ENCODE measurements around the gene VWA1.
"Not testable (repeated sequence)": the region's sequence is repeated elsewhere in the genome, so short reads cannot be mapped to it uniquely, and the experiment has no call there.

Gene VWA1

DNA sequence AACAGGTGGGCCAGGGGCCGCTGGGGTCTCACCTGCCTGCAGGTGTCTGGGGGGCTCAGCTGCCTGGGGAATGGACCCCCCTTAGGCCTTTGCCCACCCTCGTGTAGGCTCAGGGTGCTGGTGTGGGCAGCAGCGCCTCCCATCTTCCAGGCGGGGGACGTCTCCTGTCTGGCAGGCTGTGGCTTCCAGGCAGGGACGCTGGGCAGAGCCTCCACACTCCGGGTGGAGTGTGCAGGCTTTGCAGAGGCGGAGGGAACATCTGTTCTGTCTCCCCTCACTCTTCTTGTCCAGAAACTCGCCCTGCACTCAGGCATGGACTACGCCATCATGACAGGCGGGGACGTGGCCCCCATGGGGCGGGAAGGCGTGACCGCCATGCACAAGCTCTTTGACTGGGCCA is 20.4 kb downstream of the VWA1 start:
- not testable (repeated sequence) for DNase-seq (ENCODE audit: low spot score)

DNA sequence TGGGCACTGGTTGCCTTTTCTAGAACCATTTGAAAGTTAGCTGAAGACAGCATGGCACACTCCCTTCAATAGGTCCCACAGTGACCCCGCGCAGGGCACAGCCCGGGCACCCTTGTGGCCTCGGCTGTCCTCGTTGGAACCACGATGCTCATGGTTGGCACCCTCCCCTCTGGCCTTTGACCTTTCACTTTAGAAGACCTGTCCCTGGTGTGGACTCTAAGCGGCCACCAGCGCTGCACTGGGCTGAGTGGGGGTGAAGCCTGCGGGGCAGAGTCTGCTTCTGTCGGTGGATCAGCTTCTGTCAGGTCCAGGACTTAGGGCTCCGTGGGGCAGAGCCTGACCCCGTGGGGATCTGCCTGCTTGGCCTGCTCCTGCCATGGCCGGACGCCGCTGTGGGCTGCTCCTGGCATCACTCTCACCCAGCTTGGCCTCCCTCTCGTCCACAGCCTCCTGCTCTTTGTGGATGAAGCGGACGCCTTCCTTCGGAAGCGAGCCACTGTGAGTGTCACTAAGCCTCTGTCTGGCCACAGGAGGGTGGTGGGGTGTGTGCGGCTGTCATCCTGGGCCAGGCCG is 21.3 kb downstream of the VWA1 start:
- not testable (repeated sequence) for DNase-seq (ENCODE audit: low spot score)

DNA sequence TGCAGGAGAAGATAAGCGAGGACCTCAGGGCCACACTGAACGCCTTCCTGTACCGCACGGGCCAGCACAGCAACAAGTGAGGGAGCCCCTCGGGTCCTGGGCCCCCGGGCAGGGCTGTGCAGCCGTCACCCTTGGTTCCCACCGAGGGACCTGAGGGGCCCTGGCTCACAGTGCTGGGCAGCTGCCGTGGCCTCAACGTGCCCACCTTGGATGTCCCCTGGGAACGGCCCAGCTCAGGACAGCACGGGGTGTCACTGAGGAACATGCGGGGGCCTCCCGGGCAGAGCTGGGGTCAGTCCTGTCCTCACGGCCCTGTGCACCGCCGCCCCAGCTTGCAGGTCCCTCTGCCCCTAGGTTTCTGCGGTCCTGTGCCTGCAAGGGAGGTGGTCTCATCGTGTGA is 23.7 kb downstream of the VWA1 start:
- DNase-seq (ENCODE audit: low spot score): not testable (repeated sequence)

DNA sequence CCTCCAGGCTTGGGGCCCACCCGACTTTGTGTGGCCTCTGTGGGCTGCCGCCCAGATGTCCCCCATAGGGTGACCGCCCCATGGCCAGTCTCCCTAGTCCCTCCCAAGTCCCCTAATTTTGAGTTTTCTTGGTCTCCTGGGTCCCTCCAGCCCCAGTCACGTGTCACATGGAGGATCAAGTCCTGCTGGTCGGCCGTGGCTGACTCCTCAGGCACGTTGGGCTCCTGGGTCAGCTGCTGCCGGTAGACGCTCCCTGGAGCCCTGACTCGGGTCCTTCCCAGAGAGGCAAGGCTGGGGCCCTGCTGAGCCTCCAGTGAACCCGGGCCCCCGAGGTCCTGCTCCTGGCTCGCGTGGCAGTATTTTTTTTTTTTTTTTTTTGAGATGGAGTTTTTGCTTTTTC is 24.2 kb downstream of the VWA1 start:
- DNase-seq (ENCODE audit: low spot score): not testable (repeated sequence)

DNA sequence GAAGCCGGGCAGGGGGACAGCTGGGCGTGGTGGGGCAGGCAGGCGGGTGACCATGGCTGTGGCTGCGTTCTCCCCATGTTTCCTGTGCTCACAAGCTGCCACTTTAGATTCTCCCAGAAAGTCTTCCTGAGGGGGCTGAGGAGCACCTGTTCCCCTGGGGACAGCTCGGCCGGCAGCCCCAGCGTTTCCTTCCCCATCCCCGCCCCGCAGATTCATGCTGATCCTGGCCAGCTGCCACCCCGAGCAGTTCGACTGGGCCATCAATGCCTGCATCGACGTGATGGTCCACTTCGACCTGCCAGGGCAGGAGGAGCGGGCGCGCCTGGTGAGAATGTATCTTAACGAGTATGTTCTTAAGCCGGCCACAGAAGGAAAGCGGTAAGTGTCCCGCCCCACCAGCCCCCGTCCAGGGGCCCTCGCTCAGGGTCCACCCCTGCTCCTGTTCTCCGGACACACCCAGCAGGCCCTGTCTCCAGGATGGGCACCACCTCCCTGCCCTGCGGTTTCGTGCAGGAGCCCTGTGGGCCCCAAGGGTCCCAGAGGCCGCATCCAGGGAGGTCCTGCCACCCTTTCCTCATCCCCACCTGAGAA is 25.1 kb downstream of the VWA1 start:
- no peak for DNase-seq (ENCODE audit: low spot score)

DNA sequence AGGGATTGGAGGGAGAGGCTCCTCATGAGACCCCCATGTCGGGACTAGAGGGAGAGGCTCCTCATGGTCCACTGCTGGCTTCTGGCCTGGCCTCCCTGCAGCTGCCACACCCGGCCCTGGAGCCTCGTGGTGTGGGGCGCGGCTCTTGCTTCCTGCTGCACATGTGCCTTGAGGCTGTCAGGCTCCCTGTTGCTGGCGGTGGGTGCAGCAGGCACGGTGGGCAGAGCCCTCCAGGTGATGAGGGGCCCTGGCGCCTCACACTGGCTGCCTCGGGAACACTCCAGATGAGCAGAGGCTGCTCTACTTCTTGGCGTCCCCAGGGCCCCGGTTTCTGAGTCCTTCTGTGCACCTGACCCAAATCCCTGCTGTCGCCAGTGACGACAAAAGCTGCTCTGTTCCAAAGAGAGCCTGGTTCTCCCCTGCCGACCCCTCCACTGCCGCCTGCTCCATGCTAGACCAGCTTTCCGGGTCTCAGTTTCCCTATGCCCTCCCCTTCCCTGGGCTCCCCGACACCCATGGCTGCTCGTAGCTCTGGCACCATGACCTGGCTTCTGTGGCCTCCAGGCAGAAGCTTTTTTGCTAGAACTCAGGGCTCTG is 26.3 kb downstream of the VWA1 start:
- no peak for DNase-seq (ENCODE audit: low spot score)

DNA sequence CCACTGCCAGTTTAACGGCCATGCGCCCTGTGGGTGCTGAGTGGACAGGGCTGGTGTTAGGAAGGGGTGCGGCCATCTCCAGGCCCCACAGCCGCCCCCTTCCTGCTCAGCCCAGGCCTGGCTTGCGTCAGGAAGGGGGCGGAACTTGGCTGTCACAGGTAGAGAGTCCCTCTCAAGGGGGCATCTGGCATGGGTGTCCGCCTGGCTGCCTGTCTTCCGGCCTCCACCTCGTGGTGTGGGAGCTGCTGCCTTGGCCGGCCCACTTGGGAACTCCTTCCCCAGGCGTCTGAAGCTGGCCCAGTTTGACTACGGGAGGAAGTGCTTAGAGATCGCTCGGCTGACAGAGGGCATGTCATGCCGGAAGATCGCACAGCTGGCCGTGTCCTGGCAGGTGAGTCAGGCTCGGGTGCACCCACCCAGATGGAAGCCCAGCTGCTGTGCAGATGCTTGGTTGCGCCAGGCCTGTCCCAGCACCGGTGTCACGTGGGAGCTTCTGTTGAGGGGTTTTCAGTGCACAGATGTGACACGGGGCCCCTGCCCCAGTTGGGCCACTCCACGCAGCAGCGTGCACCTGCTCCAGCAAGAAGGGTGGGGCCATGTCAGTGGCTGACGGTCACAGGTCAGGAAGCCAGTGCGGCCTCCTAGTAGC is 27.0 kb downstream of the VWA1 start:
- peak; percentile 47 for DNase-seq (ENCODE audit: low spot score)

DNA sequence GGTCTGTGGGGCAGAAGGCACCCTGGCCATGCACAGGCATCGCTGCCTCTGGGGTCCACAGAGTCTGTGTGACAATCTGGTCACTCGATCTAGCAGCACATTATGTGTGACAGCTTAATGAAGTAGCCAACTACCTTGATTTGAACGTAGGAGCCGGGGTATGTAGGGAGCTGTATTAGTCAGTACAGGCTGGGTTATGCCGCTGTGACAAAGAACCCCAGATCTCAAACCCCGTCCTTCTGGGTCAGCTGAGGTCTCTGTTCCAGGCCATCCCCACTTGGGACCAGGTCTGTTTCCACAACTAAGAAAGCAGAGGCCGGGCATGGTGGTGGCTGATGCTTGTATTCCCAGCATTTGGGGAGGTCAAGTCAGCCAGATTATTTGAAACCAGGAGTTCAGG is 27.8 kb downstream of the VWA1 start:
- DNase-seq (ENCODE audit: low spot score): no peak

DNA sequence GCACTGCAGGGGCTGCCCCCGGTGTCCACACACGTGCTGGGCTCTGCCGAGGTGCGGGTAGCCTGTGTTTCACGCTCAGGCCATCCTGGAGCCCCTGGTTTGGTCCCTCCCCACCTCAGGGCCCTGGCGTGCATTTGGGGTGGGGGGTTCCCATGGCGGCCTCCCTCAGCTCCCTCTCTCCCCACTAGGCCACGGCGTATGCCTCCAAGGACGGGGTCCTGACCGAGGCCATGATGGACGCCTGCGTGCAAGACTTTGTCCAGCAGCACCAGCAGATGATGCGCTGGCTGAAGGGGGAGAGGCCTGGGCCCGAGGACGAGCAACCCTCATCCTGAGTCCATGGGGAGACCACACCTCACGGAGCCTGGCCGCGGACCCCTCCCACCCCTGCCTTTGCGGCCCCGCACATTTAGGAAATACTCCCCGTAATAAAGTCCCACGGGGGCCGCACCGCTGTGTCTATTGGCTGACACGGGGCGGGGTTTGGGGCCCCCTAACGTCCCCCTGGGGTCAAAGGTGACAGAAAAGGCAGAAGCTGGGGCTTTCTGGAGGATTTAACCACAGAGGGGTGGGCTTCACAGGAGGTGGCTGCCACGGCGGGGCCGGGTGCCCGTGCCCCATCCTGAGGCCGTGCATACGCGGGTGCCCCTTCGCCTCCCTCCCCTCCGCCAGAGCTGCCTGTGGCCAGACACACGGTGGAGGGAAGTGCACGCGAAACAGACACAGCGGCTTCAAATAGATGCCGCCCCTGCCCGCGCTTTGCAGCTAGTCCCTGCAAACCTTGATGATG is 32.9 kb downstream of the VWA1 start:
- not testable (repeated sequence) for DNase-seq (ENCODE audit: low spot score)

DNA sequence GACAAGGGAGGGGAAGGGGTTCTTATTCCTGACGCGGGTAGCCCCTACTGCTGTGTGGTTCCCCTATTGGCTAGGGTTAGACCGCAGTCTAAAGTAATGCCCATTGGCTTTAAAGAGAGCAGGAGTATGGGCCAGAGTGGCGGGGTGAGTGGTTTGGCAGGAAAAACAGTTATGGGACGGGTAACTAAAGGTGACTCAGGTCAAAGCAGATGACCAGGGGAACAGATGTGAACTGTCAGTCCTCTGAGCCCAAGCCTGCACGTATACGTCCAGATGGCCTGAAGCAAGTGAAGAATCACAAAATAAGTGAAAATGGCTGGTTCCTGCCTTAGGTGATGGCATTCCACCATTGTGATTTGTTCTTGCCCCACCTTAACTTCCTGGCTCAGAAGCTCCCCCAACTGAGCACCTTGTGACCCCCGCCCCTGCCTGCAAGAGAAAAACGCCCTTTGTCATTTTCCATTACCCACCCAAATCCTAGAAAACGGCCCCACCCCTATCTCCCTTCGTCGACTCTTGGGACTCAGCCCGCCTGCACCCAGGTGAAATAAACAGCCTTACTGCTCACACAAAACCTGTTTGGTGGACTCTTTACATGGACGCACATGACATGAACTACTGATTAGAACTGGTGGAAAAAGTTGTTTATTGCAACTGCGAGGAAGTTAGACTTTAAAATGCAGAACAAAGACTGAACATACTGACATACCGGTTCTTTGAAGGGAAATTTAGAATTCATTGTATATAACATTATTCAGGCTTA is 35.3 kb downstream of the VWA1 start:
- no peak for DNase-seq (ENCODE audit: low spot score)

DNA sequence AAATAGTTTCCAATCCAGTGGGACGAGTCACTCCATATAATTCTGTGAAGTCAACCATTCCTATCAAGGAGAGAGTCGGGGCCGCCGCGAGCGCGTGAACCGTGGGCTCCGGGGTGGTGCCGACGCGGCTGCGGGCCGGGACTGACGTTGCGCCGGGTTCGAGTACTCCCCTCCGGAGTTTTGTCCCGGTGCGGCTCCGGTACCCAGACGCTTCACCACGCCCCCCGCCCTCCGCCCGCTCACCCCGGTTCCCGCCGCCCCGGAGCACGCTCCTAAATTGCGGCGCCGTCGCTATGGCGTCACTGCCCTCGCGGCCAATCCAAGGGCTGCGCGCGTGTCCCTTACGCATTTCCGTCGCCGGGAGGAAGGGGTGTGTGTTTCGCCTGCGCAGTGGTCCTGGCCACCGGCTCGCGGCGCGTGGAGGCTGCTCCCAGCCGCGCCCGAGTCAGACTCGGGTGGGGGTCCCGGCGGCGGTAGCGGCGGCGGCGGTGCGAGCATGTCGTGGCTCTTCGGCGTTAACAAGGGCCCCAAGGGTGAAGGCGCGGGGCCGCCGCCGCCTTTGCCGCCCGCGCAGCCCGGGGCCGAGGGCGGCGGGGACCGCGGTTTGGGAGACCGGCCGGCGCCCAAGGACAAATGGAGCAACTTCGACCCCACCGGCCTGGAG is 36.0 kb downstream of the VWA1 start, which contains the start of gene ATAD3B:
ATAD3B (plus strand) TSS at position 377 of the 664 bp plus-strand sequence; CDS start at position 497, 120 bp downstream.
- peak; percentile 97 for DNase-seq (ENCODE audit: low spot score)

DNA sequence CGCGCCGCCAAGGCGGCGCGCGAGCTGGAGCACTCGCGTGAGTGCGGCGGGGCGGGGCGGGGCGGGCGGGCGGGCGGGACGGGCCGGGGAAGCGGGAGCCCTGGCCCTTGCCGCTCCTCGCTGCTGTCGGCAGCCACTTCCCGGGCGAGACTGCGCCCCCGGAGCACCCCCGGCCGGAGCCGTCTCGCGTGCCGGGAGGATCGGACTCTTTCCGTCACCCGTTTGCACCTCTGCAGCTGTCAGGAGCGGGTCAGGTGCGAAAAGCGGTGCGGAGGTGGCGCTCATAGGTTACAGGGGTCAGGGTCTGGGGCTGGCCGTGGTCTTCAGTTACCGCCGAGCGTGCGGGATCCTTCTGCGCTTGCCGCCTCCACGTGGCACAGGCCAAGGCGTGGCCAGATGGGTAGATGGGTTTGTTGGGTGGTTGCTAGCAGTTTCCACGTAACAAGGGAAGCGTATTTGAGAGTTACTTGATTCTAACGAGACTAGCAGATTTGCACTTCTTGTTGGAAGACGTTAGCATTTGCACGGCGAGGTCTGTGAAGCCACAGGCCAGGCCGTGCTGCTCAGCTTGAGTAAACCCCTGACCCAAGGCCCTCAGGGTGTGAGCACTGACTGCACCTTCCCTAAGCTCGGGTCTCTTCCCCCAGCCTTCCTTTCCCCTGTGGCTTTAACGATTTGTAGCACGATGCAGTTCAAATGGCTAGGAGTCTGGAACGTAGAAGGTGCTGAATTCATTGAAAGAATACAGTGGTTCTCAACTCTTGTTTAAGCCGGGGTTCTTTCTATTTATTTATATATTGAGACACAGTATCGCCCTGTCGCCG is 36.8 kb downstream of the VWA1 start:
- peak; percentile 48 for DNase-seq (ENCODE audit: low spot score)

DNA sequence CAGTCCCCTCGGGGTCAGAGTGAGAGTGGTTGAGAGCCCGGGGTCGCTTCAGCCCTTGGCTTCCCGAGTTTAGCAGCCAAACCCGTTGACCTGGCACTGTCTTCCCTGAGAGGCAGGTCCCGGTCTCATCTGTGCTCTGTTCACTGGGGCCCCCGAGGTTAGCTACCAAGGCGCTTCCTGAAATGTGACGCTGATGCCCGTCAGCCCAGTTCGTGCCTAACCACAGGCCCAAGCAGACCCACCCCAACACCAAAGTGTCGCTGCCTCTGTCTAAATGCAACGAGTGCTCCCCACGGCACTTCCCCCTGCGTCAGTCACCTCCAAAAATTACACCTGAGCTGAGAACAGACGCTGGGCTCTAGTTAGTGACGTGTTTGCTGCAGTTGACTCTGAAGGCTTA is 40.5 kb downstream of the VWA1 start:
- not testable (repeated sequence) for DNase-seq (ENCODE audit: low spot score)

DNA sequence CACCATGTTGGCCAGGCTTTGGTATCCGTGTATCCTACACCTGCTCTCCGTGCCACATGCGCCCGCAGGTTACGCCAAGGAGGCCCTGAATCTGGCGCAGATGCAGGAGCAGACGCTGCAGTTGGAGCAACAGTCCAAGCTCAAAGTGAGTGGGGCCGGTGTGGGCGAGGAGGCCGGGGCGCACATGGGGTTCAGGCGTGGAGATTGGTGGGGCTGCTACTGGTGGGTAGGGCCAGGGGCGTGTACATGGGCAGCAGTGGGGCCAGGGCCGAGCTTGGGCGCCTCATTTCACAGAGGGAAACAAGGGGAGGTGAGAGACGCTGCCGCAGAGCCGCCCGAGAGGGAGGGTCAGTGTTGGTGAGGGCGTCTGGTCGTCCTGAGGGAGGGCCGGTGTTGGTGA is 41.7 kb downstream of the VWA1 start:
- no peak for DNase-seq (ENCODE audit: low spot score)

DNA sequence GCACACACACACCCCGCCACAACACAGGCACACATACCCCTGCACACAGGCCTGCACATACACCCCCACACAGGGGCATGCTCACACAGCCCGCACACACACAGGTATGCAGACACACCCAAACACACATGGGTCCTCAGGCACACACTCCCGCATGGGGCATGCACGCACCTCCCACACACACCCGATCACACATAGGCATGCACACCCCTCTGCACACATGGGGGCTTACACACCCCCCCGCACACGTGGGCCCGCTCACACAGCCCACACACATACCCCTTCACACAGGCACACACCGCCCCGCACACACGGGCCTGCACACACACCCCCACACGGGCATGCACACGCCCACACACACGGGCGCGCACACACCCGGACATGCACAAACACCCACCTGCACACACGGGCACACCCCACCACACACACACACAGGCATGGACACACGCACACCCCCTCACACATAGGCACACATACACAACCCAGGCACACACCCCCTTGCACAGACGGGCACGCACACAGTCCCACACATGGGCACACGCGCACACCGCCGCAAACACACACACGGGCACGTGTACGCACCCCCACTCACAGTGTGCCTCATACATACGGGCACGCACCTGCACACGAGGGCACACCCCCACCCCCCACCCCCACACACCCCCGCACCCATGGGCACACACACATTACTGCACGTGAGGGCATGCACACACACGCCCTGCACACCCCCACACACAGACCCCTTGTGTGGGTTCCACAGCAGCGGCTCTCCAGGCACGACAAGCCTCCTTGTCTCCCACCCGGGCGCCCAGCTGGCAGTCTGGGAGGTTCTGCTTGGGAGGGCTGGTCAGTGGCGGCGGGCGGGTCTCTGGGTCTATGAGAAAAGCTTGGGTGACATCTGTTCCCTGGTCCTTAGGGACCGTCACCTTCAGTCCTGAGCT is 44.3 kb downstream of the VWA1 start:
- DNase-seq (ENCODE audit: low spot score): no peak

DNA sequence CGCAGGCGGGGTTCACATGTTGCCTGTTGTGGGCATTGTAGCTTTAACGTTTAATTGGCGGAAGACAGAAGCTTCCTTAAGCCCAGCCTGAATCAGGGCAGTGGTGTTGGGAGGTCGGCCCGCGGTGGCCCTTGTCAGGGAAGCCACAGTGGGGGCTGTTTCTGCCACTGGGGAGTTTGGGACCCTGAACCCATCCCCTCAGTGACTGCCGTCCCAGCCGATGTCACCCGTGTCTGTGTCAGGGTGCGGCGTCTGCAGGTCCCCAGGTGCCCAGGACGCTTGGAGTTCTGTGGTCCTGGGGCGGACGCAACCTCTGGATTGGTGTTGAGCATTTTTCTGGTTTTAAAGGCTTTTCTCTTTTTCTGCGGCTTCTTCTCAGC is 45.0 kb downstream of the VWA1 start:
- DNase-seq (ENCODE audit: low spot score): not testable (repeated sequence)

DNA sequence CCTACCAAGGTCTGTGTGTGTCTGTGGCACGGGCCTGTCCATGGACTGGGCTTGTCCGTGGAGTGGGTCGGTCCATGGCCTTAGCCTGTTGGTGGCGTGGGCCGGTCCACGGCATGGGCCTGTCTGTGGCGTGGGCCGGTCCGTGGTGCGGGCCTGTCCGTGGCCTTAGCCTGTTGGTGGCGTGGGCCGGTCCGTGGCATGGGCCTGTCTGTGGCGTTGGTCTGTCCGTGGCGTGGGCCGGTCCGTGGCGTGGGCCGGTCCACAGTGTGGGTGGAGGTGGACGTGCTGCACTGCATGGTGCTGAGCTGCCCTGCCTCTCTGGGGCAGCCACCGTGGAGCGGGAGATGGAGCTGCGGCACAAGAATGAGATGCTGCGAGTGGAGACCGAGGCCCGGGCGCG is 46.3 kb downstream of the VWA1 start:
- DNase-seq (ENCODE audit: low spot score): not testable (repeated sequence)

DNA sequence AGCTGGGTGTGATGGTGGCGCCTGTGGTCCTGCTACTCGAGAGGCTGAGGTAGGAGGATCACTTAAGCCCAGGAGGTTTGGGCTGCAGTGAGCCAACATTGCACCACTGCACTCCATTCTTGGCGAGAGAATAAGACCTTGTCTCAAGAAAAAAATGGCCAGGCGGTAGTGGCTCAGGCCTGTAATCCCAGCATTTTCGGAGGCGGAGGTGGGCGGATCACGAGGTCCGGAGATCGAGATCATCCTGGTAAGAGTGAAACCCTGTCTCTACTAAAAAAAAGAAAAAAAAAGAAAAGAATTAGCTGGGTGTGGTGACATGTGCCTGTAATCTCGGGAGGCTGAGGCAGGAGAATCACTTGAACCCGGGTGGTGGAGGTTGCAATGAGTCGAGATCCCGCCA is 47.4 kb downstream of the VWA1 start:
- no peak for DNase-seq (ENCODE audit: low spot score)

DNA sequence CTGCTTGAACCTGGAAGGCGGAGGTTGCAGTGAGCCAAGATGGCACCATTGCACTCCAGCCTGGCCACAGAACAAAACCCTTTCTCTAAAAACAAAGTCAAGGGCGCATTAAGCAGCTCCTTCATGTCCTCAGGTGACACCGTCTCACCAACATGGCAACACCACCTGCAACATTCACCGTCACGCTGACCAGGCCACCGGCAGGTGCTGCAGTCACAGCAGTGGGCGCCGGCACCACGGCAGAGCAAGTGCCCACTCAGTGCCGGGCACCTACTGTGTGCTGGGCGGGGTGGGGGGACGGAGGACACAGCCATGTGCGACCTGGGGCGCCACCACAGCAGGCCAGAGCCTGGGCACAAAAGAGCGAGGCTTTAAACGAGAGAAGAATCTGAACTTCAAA is 48.2 kb downstream of the VWA1 start:
- DNase-seq (ENCODE audit: low spot score): no peak
